Measurements from ENCODE around the gene NSF.
"Not testable (repeated sequence)": the region's sequence is repeated elsewhere in the genome, so short reads cannot be mapped to it uniquely, and the experiment has no call there.

NSF gene

DNA sequence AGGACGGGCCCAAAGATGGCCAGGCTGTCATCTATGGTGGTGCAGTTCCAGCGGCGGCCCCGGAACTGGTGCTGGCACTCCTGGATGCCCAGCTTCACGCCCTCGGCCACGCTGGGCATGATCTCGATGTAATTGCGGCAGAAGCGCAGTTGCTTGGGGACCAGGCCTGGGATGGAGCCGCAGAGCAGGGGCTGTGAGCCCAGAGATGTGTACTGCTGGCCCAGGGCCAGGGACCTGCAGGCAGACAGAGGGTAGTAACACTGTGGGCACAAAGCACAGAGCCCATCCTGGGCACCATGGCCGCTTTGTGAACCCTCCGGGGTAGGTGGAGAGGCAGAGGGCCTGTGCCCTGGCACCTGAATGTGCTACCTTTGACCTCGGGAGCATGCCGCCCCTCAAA is 183.2 kb downstream of the NSF start:
- DNase-seq (ENCODE audit: low read depth in 2 of 2): no peak

DNA sequence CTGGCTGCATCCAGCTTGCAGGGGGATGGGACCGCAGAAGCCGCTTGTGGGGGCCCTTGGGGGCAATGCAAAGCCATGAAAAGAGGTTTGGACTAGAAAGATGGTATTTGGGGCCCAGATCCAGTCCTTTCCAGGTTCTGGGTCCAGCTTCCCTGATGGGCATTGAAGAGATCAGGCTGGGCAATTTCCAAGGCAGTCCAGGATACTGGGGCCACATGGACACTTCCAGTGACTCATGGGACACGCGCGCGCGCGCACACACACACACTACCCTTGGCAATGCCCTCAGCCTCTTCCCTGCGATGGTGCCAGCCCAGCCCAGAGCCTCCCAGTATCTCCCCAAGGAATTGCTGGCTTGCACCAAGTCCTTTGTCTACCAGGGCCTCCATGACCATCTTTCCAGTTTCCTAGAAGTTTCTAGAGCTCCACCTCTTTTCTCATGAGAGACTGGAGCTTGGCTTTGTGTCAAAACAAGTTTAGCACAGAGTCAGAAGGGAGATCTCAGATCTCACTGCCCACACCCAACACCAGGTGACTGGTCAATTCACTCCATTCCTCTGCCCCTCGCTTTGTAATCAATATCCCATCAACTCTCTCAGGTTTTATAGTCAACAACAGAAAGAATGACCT is 183.8 kb downstream of the NSF start:
- no peak for DNase-seq (ENCODE audit: low read depth in 2 of 2)

DNA sequence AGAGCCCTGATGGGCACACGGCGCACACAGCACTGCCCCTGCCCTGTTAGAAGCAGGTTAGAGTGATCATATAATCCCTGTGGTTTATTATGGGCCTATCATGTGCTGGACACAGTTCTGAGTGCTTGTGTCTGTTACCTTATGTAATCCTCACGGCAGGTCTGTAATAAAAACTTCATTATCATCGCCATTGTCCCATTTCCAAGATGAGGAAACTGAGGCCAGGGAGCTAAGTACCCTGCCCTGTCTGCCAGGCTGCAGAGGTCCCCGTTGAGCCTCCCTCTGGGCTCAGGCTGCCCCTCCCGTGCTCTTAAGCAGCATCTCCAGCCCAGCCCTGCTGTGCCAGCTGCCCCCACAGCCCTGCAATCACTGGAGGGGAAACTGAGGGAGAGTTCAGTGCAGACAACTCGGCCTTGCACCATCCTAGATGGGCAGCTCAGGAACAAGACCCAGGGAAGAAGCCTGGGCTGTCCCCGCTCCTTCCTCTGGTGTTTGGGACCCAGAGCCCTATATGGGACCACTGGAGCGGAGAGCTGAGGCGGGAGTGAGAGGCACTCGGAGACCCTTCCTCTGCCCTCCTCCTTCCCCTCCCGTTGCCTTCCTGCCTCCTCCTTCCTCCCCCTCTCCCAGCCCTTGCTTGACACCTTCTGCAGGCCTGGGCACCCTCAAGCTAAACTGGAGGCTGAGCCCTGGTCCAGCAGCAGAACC is 186.0 kb downstream of the NSF start:
- DNase-seq (ENCODE audit: low read depth in 2 of 2): no peak

DNA sequence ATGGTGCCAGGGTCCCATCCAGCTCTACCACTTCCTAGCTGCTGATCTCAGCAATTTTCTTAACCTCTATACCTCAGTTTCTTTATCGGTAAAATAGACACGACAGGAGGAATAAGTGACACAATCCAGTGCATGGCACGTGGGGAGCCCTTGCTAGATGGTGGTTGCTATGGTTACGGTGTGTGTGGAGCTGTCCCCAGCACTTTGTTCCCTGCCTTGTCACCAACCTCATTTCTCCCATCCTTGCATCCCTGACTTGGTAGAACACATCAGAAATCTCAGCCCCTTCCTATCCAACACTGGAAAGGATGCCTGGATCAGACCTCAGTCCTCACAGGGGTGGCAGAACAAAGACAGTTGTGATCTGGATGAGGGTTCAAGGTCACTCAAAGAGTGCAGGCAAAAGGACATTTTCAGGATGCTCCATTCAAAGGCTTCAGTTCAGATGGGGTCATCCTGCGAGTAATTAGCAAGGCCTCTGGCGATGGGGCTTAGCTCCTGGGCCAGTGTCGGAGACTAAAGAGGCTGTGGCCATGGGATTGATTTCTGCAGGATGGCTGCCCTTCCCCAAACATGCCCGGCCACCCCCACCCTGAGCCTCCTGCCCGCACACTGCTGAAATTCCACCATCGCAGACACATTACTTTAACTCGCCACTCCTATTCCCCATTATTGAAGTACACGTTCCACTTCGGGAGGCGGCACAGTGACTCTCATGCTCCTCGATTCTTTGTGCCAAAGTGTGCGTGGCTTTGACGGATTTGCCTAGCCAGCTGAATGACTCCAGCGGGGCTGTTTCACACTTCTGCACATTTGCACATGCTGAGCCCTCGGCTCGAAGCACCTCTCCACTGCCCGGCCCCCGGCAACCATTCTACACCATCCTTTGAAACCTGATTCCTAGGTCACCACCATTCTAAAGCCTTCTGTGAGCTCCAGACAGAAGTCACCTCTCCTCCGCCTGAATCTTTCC is 187.8 kb downstream of the NSF start:
- no peak for DNase-seq (ENCODE audit: low read depth in 2 of 2)

DNA sequence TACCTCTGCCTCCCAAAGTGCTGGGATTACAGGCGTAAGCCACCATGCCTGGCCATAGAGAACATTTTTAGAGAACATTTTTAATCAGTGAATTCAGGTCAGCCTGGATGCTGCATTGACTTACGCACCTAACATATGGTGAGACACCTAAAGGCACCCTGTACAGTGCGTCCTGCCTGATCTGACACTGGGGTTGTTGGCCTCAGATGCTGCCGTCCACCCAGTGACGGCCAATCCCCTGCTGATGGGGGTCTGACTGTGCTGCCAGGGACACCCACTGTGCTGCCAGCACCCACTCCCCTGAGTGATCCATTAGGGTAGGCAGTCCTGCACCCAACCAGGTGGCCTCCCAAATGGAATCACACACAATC is 189.5 kb downstream of the NSF start:
- no peak for DNase-seq (ENCODE audit: low read depth in 2 of 2)

DNA sequence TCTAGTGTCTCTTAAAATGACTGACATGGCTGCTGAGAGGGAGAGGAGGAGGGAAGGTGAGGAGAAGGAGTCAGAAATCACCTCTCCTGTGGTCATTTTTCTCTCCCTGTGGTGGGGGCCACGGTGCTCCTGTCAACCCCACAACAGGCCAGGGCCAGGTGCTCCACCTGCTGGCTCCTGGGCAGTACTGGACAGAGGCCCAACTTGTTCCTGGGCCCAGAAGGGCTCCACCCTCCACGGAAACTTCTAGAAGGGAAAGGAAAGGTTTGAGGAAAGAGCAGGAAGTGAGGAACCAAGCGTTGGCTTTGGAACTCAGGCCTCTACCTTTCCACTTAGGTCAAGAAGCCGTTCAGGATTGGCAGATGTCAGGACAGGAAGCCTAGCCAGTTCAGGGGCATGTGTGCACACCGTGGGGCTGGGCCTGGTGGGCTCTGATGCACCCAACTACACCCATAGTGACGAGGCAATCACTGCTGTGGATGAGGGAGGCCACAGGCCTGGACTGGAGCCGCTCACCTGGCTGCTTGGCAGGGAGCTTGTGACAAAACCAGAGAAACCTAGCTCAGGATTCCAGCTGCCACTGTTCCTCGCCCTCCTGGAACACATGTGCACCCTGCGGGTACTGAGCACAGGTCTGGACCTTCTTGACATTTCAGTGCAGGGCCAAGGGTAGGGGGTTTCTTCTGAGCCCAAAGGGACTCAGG is 191.9 kb downstream of the NSF start:
- DNase-seq (ENCODE audit: low read depth in 2 of 2): no peak

DNA sequence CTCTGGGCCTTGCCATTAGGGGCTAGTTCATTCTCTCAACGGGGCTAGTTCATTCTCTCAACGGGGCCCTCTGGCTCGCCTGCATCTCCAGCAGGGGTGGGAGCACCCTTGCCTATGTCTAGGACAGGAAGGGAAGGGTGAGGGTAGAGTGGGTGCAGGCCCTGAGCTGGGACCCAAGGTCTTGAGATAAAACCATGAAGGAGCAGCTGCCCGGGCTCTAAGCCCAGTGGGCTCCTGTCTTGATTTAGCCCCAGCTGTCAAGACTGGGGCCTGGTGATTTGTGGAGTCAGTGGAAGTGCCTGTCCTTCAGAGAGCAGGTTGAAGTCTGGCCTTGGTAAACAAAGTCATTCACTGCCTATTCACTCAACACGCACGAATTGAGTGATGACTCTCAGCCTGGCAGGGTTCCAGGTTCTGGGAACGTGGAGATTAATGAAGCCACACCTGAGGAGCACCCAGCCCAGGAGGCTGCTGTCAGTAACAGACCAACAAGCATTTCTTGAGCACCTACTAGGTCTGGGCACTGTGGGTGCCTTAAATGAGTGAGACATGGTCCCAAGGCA is 192.6 kb downstream of the NSF start:
- DNase-seq (ENCODE audit: low read depth in 2 of 2): no peak

DNA sequence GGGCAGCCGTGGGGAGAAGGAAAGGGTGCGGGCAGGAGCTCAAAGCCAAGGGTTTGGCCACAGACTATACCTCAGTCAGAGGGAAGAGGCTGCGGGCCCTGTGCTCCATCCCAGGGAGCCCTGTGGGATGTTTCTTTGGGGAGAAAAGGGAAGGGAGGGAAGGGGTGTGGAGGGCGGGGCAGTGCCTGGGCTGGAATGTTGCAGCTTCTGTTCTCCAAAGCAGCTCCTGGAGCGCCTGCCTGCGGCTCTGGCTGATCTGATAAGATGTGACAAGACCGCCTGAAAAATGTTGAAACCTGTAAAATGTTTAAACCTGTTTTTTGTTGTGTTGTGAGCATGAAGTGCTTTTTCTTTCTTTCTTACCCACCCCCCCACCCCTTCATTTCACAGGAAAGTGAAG is 195.2 kb downstream of the NSF start:
- DNase-seq (ENCODE audit: low read depth in 2 of 2): no peak

DNA sequence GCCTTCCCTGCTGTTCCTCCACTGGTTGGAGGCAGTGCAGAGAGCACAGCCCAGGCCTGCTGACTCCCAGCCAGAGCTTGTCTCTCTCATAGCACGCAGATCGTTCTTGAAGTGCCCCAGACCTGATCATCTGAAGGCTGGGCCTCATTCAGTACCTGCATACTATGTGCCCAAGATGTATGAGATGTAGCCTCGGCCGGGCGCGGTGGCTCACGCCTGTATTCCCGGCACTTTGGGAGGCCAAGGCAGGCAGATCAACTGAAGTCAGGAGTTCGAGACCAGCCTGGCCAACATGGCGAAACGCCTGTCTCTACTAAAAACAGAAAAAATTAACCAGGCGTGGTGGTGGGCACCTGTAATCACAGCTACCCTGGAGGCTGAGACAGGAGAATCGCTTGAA is 197.0 kb downstream of the NSF start:
- no peak for DNase-seq (ENCODE audit: low read depth in 2 of 2)

DNA sequence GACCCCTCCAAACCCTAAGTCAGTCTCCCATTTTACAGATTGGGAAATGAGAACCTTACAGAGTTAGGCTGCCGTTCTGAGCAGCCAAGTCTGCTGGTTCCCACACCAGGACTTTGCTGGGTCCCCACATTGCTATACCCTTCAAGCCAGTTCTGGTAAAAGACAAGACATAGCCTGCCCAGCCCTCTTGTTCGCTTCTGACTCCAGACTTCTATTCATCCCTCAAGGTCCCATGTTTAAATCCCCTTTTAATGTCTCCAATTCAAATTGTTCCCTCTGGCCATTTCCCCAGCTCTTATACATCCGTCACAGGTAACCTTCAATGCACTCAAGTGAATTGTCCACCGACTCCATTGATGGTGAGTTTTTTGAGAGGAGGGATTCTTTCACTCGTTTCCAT is 197.8 kb downstream of the NSF start:
- no peak for DNase-seq (ENCODE audit: low read depth in 2 of 2)

DNA sequence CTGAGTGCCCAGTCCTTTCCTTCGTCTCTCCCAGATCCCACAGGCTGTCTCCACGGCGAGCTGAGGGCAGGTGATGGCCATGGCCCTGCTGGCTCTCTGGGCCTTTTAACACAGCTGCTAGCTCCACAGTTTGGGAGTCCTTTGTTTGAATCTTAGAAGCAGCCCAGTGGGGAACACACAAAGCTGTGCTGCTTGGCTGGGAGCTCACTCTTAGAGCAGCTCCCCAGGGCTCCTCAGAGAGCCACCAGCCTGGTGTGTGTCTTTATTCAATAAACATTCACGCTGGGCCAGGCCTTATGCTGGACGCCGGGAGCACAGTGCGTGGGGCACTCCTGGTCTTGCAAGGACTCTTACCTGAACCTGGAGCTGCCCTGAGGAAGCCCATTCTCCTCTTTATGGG is 198.3 kb downstream of the NSF start:
- DNase-seq (ENCODE audit: low read depth in 2 of 2): no peak

DNA sequence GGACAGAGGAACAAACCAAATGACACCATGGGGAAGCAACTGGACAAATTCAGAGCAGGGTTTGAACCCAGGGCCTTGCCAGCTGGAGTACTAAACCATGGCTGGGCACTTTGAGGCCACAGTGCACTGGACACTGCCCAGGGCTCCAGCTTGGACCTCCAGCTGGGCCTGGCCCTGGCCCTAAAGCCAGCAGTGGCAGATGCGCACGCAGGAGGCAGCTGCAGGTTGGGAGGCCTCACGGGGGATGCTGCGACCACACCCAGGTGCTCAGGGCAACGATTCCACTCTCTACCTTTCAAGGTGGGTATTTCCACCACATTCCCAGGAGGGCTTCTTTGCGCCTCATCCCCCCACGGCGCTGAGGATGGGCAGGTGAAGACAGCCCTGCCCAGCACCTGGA is 199.1 kb downstream of the NSF start:
- DNase-seq (ENCODE audit: low read depth in 2 of 2): no peak

DNA sequence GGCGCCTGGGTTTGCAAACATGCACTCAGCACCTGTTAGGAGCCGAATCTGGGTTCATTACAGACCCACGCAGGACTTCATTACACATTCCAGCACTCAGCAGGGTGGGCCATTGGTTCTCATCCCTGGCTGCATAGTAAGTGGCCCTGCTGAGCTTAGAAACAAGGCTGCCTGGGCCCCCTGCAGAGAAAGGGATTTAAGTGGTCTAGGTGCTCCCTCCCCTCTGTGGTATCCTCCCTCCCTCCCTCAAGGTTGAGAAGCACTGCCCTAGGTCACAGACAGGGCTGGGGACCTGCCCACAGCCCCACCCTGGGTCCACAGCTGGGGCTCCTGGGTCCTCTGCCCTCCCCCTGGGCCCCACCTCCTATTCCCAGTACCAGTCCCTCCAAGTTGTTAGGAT is 199.7 kb downstream of the NSF start:
- DNase-seq (ENCODE audit: low read depth in 2 of 2): no peak

DNA sequence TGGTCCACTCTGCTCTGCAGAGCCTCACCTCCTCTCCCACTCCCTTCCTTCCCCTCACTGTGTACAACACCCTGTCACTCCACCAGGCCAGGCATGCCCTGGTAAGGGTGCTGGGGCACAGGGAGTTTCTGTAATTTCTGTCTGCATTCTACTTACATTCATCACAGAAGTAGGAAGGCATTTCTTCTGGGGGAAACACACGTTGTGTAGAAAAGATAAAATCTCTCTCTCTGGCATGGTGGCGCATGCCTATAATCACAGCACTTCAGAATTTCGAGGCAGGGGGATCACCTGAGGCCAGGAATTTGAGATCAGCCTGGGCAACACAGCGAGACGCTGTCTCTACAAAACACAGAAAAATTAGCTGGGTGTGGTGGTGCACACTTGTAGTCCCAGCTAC is 201.1 kb downstream of the NSF start:
- no peak for DNase-seq (ENCODE audit: low read depth in 2 of 2)

DNA sequence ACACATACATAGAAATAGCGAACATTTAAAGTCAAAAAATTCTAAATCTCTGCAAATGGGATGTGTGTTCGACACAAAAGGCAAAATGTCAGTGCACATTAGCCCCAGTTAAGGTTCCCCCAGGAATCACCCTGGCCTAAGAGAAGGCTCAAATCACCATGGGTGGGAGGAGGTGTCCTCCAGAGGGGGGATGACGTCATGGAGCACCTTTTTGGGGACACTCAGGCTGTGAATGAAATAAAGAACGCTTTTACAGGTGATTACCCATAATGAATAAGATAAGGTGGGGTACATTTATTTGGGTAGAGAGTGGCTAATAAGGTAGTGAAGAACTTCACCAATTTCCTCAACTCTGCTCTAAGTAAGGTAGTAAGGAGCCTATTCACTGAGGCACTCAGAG is 201.6 kb downstream of the NSF start:
- no peak for DNase-seq (ENCODE audit: low read depth in 2 of 2)

DNA sequence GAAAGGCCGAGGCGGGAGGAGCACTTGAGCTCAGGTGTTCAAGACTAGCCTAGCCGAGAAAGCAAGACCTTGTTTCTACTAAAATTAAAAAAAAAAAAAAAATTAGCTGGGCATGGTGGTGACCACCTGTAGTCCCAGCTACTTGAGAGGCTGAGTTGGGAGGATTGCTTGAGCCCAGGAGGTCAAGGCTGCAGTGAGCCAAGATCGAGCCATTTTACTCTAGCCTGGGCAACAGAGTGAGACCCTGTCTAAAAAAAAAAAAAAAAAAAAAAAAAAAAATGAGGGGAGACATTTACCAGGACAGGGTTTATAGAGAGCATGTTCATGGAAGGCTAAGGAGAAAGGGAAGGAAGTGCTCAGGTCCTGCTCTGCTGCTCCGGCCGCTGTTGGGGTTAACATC is 202.6 kb downstream of the NSF start:
- not testable (repeated sequence) for DNase-seq (ENCODE audit: low read depth in 2 of 2)

DNA sequence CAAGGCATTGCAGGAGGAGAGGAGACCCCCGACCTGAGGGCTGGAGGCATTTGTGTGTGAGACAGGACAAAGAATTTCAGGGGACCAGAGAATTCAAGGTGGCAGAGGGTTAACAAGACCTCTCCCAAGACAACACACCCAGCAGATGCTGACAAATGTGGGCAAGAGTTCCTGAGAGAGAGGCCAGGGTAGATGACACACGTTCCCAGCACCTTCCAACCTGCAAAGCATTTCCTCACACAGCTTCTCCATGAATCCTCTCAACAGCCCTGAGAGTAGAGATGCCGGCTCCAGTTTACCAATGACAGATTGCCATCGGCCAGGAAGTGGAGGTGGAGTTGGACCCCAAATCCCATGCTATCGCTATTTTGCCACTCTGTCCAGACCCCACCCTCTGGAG is 203.1 kb downstream of the NSF start:
- DNase-seq (ENCODE audit: low read depth in 2 of 2): no peak

DNA sequence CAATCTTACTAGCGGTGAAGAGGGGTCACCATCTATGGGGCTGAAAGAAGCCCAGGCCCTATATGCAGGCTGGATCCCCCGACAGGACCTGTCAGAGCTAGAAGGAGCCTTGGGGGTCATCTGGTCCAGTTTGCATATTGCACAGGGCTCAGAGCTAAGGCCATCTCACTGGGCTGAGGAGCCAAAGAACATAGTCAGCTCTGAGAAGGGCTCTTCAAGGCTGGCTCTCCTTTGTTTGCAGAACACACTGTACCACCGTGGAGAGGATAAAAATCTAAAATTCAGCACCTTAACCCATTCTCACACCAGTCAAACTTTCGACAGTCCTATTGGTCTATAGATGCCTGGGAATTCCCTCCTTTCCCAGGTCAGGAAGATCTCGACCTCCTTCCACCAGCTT is 203.8 kb downstream of the NSF start:
- DNase-seq (ENCODE audit: low read depth in 2 of 2): no peak

DNA sequence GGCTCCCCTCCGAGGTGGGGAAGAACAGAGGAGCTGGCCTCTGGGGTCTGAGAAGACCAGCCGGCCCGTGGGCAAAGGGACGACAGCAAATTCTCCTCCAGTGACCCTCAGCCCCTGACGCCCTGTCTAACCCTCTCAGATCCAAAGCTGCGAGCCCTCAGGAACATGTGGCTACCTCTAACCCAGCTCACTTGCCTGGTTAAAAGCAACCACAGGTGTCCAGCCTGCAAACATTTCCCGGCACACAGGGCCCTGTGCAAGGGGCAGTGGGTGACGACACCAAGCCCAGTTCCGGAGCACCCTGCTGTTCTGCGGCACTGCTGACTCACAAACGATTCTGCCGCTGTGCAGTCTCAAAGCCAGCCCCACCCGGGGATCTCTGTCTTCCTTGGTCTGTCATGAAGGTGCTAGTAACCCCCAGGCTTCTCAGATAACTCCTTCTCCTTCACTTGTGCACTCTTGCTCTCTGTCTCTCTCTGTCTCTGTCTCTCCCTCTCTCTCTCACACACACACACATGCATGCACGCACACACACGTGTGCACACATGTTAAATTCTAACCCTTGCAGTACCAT is 205.0 kb downstream of the NSF start:
- no peak for DNase-seq (ENCODE audit: low read depth in 2 of 2)

DNA sequence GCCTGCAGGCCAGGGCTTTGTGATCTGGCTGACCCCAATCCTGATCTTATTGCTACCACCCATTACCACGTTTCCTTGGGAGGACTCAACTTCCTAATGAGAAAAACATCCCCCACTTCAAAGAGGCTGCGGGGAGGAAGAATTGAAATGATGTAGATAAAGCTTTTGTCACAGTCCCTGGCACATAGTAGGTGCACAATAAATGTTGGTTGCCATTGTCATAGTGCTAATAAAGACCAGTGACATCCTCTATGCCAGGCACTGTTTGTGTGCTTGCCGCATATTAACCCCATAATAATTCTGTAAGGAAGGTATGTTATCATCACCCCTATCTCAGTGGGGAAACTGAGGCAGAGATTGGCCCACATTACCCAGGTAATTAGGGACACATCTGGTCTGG is 205.6 kb downstream of the NSF start:
- no peak for DNase-seq (ENCODE audit: low read depth in 2 of 2)

DNA sequence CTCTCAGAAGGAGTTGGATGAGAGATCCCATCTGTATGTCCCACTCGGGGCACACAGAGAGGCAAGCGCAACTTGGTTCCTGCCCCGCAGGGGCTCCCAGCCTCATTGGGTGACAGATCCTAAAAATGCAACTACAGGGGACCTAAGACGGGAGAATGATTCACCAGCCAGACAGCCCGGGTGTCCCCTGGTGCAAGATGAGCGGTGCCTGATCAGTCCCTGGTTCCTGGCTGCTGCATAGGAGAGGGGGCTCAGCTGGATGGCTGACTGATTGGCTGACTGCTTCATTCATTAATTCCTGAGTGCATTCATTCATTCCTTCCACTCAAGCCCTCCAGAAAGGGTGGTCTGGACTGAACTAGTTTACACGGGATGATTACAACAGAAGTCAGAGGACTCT is 206.1 kb downstream of the NSF start:
- no peak for DNase-seq (ENCODE audit: low read depth in 2 of 2)

Data from stimulated activated CD4-positive, alpha-beta T cell treated with anti-CD3 and anti-CD28 coated beads, Interleukin-12 subunit alpha, Interleukin-12 subunit beta, amount 100 ng/mL, for 24 hours (primary cell).